Head of caudate nucleus (tissue), 42 donors: ENCODE measurements around the gene BPIFA2.
"Not testable (repeated sequence)": the region's sequence is repeated elsewhere in the genome, so short reads cannot be mapped to it uniquely, and the experiment has no call there.

Experiments
- DNase-seq, 42 donors: peaks; one replicate each; pipeline versions ENCODE4 v3.0.0 to v3.0.0-alpha.2; 2020 to 2021; ENCODE audit warnings: mixed read lengths in 7 of 42
- intact Hi-C: fragments of 100-400 bp; cut with DNase I; formaldehyde crosslinking; loops from one replicate; pipeline ENCODE4 v1.15.0; 2022

The BPIFA2 gene

GRCh38 chr20:33185031-33185590 is 17.2 kb downstream of the BPIFA2 start:
- intact Hi-C loops, result not testable (repeated sequence)

GRCh38 chr20:33187491-33187890 is 19.5 kb downstream of the BPIFA2 start:
- intact Hi-C loops, result no loop called here
- no peak for DNase-seq

More at GRCh38 chr20:33185031-33185590, 17.2 kb downstream of the BPIFA2 start:
- not testable (repeated sequence) for DNase-seq

- DNase-seq, result no peak
- intact Hi-C loops, result no loop called here
Observed at GRCh38 chr20:33188421-33188820, 20.5 kb downstream of the BPIFA2 start.

- intact Hi-C loops, result loop anchor here (10.0 kb wide), 1 partner anchor 67 kb away; no protein-coding TSS in a partner anchor
- DNase-seq, result no peak
Observed at GRCh38 chr20:33191484-33191883, 23.5 kb downstream of the BPIFA2 start.

- peak in 1 of 42 donors; percentile 20 for DNase-seq
- intact Hi-C loops, result loop anchor here (10.0 kb wide), 1 partner anchor 67 kb away; no protein-coding TSS in a partner anchor
Observed at GRCh38 chr20:33191955-33192354, 24.0 kb downstream of the BPIFA2 start.

GRCh38 chr20:33192912-33193501 is 25.0 kb downstream of the BPIFA2 start:
- no peak for DNase-seq
- intact Hi-C loops, result loop anchor here (10.0 kb wide), 1 partner anchor 68 kb away; no protein-coding TSS in a partner anchor

GRCh38 chr20:33199026-33199425 is 31.1 kb downstream of the BPIFA2 start:
- intact Hi-C loops, result loop anchor here (10.0 kb wide), 1 partner anchor 74 kb away; no protein-coding TSS in a partner anchor
- no peak for DNase-seq

GRCh38 chr20:33202451-33202850 is 34.5 kb downstream of the BPIFA2 start:
- intact Hi-C loops, result no loop called here
- no peak for DNase-seq

GRCh38 chr20:33203444-33203843 is 35.5 kb downstream of the BPIFA2 start:
- DNase-seq, result no peak
- intact Hi-C loops, result no loop called here

GRCh38 chr20:33209789-33210188 is 41.8 kb downstream of the BPIFA2 start:
- peak; percentile 8 to 86 (median 58) for DNase-seq
- intact Hi-C loops, result no loop called here

- no peak for DNase-seq
- intact Hi-C loops, result no loop called here
Observed at GRCh38 chr20:33210371-33210770, 42.4 kb downstream of the BPIFA2 start.

- peak in 40 of 42 donors; percentile 10 to 83 (median 51) for DNase-seq
- intact Hi-C loops, result no loop called here
Observed at GRCh38 chr20:33211817-33212424, 44.0 kb downstream of the BPIFA2 start.

GRCh38 chr20:33217052-33217451 is 49.1 kb downstream of the BPIFA2 start, which contains the start of gene BPIFA3:
Gene BPIFA3, plus strand, starts transcription at chr20:33217352. Its CDS starts 185 bp downstream, at chr20:33217537.
- intact Hi-C loops, result no loop called here

GRCh38 chr20:33224399-33224798 is 56.4 kb downstream of the BPIFA2 start:
- intact Hi-C loops, result no loop called here
- no peak for DNase-seq

More at GRCh38 chr20:33217052-33217451, 49.1 kb downstream of the BPIFA2 start, which contains the start of gene BPIFA3:
- no peak for DNase-seq

- intact Hi-C loops, result no loop called here
- DNase-seq, result peak in 11 of 42 donors; percentile 10 to 37 (median 21)
Observed at GRCh38 chr20:33229843-33230242, 61.9 kb downstream of the BPIFA2 start.
